HG03571 (cell line): ENCODE results near the gene ACTL7B.
"Not testable (repeated sequence)": the region's sequence is repeated elsewhere in the genome, so short reads cannot be mapped to it uniquely, and the experiment has no call there.

Experiments
- ATAC-seq: cut with Tn5 transposase; IDR thresholded peaks from one replicate; pipeline ENCODE4 v1.9.1; 2021; ENCODE audit not compliant: unreplicated experiment

ACTL7B gene

GRCh38 chr9:108869092-108869725 is 13.4 kb upstream of the ACTL7B start:
- ATAC-seq = no peak

GRCh38 chr9:108867829-108868228 is 12.0 kb upstream of the ACTL7B start:
- ATAC-seq = no peak

- ATAC-seq = no peak
Measured at GRCh38 chr9:108867116-108867515, 11.3 kb upstream of the ACTL7B start.

GRCh38 chr9:108866001-108866420 is 10.2 kb upstream of the ACTL7B start:
- no peak for ATAC-seq

- ATAC-seq = no peak
Measured at GRCh38 chr9:108865037-108865436, 9.3 kb upstream of the ACTL7B start.

GRCh38 chr9:108864446-108864845 is 8.7 kb upstream of the ACTL7B start:
- no peak for ATAC-seq

GRCh38 chr9:108863891-108864290 is 8.1 kb upstream of the ACTL7B start:
- ATAC-seq = no peak

DNA sequence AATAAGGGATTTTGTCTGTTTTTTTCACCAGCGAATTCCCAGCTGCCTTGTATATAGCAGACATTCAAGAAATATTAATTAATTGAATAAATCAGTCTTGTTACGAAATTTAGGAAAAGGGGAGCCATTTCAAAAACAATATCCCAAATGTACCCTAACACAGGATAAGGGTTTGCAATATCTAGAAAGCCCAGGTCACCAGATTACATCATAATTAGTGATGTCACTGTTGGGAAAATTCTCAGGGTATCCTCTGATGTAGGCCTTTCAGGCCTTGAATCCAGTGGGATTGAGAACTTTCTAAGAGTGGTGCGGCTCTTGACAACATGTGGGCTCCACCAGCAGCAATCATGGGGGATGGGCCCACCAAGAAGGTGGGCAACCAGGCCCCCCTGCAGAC is 6.2 kb upstream of the ACTL7B start, which contains the start of gene ACTL7A:
Gene ACTL7A (plus strand): TSS at position 270 of the 400 bp plus-strand sequence. CDS start 57 bp downstream, at position 327.
- no peak for ATAC-seq

GRCh38 chr9:108861464-108861863 is 5.7 kb upstream of the ACTL7B start:
- no peak for ATAC-seq

DNA sequence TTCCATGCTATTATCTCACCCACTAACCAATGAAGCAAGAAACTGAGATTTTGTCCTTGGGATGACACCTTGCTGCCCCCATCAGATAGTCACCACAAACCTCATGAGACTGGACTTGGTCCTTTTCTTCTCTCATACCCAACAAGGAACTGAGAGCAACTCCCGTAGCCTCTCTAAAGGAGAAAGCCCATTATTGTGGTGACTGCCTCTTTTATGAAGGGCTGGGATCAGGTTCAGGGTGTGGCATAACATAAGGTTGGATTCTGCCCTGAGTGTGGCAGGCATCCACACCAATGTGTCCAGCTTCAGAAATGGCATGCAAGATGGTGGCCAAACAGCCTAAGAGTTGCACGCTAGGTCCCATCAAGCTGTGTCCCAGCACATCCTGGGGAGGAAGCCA is 5.0 kb upstream of the ACTL7B start:
- no peak for ATAC-seq

GRCh38 chr9:108860354-108860753 is 4.6 kb upstream of the ACTL7B start:
- no peak for ATAC-seq

DNA sequence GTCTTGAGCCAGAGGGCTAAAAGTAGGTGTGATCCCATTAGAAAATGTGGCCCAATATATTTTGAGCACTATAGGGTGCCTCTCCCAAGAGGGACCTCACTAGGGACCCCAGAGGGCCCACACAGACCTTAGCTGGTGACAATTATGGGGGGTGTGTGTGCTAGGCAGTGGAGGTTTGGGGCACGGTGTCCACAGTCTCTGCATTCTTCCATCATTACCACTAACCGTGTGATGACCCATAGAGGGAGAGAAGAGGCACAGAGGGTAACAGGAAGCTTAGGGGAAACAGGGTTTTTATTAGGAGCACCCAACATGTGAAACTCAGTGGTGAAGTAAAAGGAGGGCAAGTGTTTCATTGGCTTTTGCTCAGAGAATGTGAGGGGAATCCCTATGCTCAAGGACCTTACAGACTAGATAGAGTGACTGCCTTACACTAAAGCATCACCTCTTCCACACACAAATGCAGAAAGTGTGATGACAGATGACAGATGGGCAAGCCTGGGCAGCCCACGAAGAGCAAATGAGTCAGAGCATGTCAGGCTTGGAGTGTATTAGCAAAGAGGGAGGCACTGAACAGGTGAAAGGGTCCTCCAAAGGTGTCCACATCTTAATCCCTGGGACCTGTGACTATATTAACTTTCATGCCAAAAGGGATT is 3.8 kb upstream of the ACTL7B start:
- ATAC-seq = no peak

DNA sequence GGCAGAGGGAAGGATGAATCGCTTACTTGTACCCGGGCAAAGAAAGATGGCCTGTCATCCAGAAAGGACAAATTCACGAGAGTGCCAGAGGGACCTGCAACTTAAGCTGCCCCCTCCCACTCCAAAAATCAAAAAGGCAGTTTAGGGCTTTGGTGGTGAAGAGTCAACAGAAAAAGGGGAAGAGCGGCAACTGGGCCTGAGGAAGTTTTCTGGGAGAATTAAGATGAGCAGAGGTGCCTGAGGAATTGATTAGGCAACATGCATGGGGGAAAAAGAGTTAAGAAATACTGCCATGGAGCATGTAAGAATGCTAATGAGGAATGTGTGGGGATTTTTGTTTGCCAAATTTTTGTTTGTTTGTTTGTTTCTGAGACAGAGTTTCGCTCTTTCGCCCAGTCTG is 1.8 kb upstream of the ACTL7B start:
- ATAC-seq = no peak

GRCh38 chr9:108855529-108855886 is 278 bp downstream of the ACTL7B start:
- ATAC-seq = no peak

DNA sequence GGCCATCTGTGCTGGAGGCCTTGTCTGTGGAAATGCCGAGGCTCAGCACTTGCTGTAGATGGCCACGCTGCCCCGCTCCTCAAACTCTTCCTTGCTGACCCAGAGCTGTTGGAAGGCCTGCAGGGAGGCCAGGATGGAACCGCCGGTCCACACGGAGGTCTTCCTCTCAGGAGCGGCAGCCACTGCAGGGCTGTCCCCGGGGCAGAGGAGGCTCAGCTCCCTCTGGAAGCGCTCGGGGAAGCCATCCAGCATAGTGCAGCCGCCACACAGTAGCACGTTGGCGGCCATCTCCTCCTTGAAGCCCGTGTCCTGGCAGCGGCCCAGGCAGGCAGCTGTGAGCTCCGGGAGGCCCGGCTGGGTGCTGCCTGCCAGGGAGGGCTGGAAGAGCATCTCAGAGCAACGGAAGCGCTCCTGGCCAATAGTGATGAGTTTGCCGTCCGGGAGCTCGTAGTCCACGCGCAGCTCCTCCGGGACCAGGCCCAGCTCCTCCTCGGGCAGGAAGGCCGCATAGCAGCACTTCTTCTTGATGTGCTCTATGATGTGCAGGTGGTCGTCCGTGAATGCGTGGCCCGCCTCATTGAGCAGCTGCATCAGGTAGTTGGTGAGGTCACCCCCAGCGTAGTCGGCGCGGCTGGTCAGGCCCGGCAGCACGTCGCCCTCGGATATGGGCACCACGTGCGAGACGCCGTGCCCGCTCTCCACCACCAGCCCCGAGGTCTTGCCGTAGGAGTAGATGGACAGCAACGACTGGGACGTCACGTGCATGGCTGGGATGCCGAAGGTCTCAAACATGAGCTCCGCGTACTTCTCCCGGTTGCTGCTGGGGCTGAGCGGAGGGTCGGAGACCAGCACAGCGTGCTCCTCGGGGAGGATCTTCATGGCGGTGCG is 901 bp downstream of the ACTL7B start:
- no peak for ATAC-seq

DNA sequence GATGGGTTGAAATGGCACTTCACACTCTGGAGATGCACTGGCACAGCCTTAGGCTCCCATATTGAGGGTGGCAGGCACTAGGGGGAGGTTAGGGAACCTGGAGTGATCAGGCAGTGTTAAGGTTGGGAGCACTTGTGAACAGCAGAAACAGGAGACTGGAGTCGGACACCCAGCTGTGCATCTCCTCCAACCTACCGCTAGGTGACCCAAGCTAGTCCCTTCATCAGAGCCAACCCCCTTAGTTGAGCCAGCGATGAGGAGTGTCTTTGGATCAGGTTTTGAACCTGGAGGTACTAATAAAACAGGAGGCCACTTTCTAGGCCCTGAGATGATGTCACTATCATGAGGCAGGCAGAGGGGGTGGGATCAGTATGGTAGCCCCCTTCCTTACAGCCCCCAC is 1.7 kb downstream of the ACTL7B start:
- ATAC-seq = no peak

GRCh38 chr9:108852079-108852478 is 3.7 kb downstream of the ACTL7B start:
- ATAC-seq = no peak

DNA sequence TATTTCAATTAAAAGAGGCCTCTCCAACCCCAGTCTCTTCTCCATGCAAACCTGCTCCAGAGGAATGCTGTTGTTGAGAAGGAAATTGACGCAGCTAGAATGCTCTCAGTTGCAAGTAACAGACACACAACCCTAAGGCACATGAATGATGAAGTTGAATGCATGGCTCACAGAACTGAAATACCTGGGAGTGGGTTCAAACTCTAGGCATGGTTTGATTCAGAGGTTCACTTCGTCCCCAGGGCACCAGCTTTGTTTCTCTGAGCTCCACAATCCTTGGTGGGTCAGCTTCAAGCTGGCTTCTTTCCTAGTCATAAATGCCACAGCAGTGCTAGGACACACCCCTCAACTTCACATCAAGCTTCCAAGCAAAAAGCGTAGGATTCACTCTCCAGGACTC is 4.6 kb downstream of the ACTL7B start:
- ATAC-seq = no peak

DNA sequence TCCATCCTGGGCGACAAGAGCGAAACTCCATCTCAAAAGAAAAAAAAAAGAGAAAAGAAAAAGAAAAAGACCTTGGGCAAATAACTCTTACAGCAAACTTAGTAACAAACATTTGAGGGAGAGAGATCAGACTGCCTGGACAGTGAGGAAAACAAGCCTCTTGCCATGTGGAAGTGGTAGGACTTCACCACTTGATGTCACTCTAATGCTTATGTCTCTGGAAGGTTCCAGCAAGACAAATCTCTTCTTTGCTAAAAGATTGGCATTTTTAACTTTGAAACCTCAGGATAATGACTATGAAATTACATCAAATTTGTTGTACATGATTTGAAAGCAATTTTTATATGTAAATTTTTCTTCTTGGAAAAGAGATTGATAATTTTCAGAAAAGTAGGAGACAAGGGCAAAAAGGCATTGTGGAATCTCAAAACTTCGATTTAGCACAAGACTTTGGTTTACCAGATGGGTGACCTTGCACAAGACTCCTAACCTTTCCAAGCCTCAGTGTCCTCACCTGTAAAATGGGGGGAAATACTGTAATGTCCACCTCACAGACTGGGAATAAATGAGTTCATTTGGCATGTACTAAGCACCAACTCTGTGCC is 5.4 kb downstream of the ACTL7B start:
- no peak for ATAC-seq

DNA sequence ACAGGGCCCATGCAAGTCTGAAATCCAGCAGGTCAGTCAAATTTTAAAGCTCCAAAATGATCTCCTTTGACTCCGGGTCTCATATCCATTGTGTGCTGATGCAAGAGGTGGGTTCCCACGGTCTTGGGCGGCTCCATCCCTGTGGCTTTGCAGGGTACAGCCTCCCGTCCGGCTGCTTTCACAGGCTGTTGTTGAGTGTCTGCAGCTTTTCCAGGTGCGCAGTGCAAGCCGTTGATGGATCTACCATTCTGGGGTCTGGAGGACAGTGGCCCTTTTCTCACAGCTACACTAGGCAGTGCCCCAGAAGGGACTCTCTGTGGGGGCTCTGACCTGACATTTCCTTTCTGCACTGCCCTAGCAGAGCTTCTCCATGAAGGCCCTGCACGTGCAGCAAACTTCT is 7.5 kb downstream of the ACTL7B start:
- ATAC-seq = not testable (repeated sequence)

GRCh38 chr9:108845947-108846346 is 9.8 kb downstream of the ACTL7B start:
- ATAC-seq = no peak
